OCI-LY3 (cell line): ENCODE results near the gene CELSR3.

Source experiments
- H2AFZ ChIP-seq: fragments of 200-600, 300-600 bp; shearing (Covaris generic); 2 replicates; pipeline ENCODE4 v1.6.0; 2014; ENCODE audit warnings: antibody characterized with exemption, low read depth, low read length
- H3K27ac ChIP-seq: fragments of 200-600, 300-600 bp; sonication (generic); 2 replicates; pipeline ENCODE4 v1.5.1; 2014; ENCODE audit warnings: mild to moderate bottlenecking, low read length, moderate library complexity, mixed read lengths
- H3K27me3 ChIP-seq: fragments of 200-600, 300-600 bp; sonication (generic); 2 replicates; pipeline ENCODE4 v1.6.1; 2014; ENCODE audit warnings: low read depth, low read length, mixed read lengths
- H3K36me3 ChIP-seq: fragments of 200-600, 300-600 bp; sonication (generic); replicated peaks from 2 replicates; pipeline ENCODE3; 2014; ENCODE audit warnings: low read depth, low read length, mixed read lengths
- H3K4me1 ChIP-seq: fragments of 300-600, 200-600 bp; sonication (generic); 2 replicates; pipeline ENCODE4 v1.6.1; 2014; ENCODE audit warnings: low read length, mixed read lengths
- H3K4me2 ChIP-seq: fragments of 200-600, 300-600 bp; sonication (generic); 2 replicates; pipeline ENCODE4 v1.6.1; 2014; ENCODE audit warnings: low read length, mixed read lengths
- H3K4me3 ChIP-seq: fragments of 300-600, 200-600 bp; sonication (generic); 2 replicates; pipeline ENCODE4 v1.5.1; 2014; ENCODE audit warnings: antibody characterized with exemption, mild to moderate bottlenecking, low read length, moderate library complexity
- H3K79me2 ChIP-seq: fragments of 300-600, 200-600 bp; shearing (Covaris generic); 2 replicates; pipeline ENCODE4 v1.6.1; 2014; ENCODE audit warnings: mild to moderate bottlenecking, low read length, mixed read lengths
- H3K9ac ChIP-seq: fragments of 300-600, 200-600 bp; shearing (Covaris generic); 2 replicates; pipeline ENCODE4 v1.6.0; 2014; ENCODE audit warnings: mild to moderate bottlenecking, low read length, moderate library complexity
- H3K9me3 ChIP-seq: fragments of 200-600, 300-600 bp; shearing (Covaris generic); 2 replicates; pipeline ENCODE4 v1.6.1; 2014; ENCODE audit warnings: low read length, mixed read lengths; ENCODE audit not compliant: insufficient read depth
- H4K20me1 ChIP-seq: fragments of 200-600, 300-600 bp; sonication (generic); 2 replicates; pipeline ENCODE4 v1.6.1; 2016; ENCODE audit warnings: low read length, mixed read lengths; ENCODE audit not compliant: insufficient read depth
- CTCF ChIP-seq: fragments of 200-600, 300-600 bp; sonication (generic); IDR thresholded peaks from 2 replicates; pipeline ENCODE4 v1.5.1; 2014; ENCODE audit warnings: antibody characterized with exemption, low read length, low read depth
- EZH2phosphoT487 ChIP-seq: fragments of 200-600 bp; shearing (Covaris generic); IDR thresholded peaks from 2 replicates; pipeline ENCODE4 v1.6.1; 2018; ENCODE audit warnings: antibody characterized with exemption, mixed run types, low read depth

Gene CELSR3

GRCh38 chr3:48601622-48601994 is 61.1 kb downstream of the CELSR3 start:
- no peaks in the 10 kb centered on the region for H3K27me3 ChIP-seq
- H2AFZ ChIP-seq = no peak overlapping the region
- no peak overlapping the region for H3K27ac ChIP-seq
- H3K79me2 ChIP-seq = no peaks in the 10 kb centered on the region
- no peak overlapping the region for H3K9ac ChIP-seq
- H4K20me1 ChIP-seq = no peaks in the 10 kb centered on the region; the same call in 1 of the 2 replicates
- H3K36me3 ChIP-seq = peaks cover 61% of the 10 kb centered on the region
- no peak overlapping the region for H3K4me3 ChIP-seq
- TF ChIP-seq EZH2phosphoT487 (no peak), CTCF (no peak)
- H3K4me2 ChIP-seq = no peak overlapping the region
- no peaks in the 10 kb centered on the region for H3K9me3 ChIP-seq
- H3K4me1 ChIP-seq = no peaks in the 10 kb centered on the region

- Histone ChIP-seq H3K4me3 (no peak overlapping the region), H3K79me2 (no peaks in the 10 kb centered on the region), H3K4me2 (no peak overlapping the region), H3K4me1 (no peaks in the 10 kb centered on the region), H3K27ac (no peak overlapping the region), H3K9ac (no peak overlapping the region), H3K36me3 (peaks cover 61% of the 10 kb centered on the region), H4K20me1 (no peaks in the 10 kb centered on the region; the same call in 1 of the 2 replicates), H2AFZ (no peak overlapping the region), H3K9me3 (no peaks in the 10 kb centered on the region), H3K27me3 (no peaks in the 10 kb centered on the region)
- TF ChIP-seq CTCF = no peak
- TF ChIP-seq EZH2phosphoT487 = no peak
Observed at GRCh38 chr3:48600711-48601621, 61.7 kb downstream of the CELSR3 start.

- Histone ChIP-seq H2AFZ (no peak overlapping the region), H3K36me3 (peaks cover 49% of the 10 kb centered on the region), H3K79me2 (no peaks in the 10 kb centered on the region), H4K20me1 (no peaks in the 10 kb centered on the region; the same call in 1 of the 2 replicates), H3K4me1 (no peaks in the 10 kb centered on the region), H3K9me3 (no peaks in the 10 kb centered on the region), H3K27ac (no peak overlapping the region), H3K4me2 (no peak overlapping the region), H3K9ac (no peak overlapping the region), H3K27me3 (no peaks in the 10 kb centered on the region), H3K4me3 (no peak overlapping the region)
- no peak for TF ChIP-seq CTCF
- TF ChIP-seq EZH2phosphoT487 = no peak
Observed at GRCh38 chr3:48599509-48600285, 63.0 kb downstream of the CELSR3 start.

- no peak overlapping the region for H3K4me3 ChIP-seq
Observed at GRCh38 chr3:48599077-48599501, 63.6 kb downstream of the CELSR3 start.

More at GRCh38 chr3:48599077-48599501, 63.6 kb downstream of the CELSR3 start:
- Histone ChIP-seq H3K9me3 (no peaks in the 10 kb centered on the region), H2AFZ (no peak overlapping the region), H4K20me1 (no peaks in the 10 kb centered on the region; the same call in 1 of the 2 replicates), H3K27ac (no peak overlapping the region), H3K27me3 (no peaks in the 10 kb centered on the region), H3K36me3 (peaks cover 42% of the 10 kb centered on the region), H3K79me2 (no peaks in the 10 kb centered on the region), H3K4me2 (no peak overlapping the region), H3K4me1 (no peaks in the 10 kb centered on the region), H3K9ac (no peak overlapping the region)
- TF ChIP-seq EZH2phosphoT487 (no peak), CTCF (no peak)
